ENCODE results near the gene FEM1C.

FEM1C gene

DNA sequence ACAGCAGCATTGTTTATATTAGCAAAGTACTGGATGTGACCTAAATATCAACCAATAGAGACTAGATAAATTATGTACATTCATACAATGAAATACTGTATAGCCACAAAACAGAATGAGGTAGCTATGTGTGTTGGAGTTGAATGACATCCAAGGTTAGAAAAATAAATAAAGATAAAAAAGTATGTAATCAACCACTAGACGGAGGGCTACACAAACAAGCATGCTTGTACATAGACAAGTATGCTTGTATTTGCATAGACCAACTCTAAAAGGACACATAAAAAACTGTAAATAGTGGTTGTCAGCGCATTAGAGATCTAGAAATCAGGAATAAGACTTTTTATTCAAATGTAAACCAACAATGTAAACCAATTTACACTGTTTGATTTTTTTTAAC, 3.0 kb downstream of the FEM1C start (continued):
- TF ChIP-seq, protein P1, sequence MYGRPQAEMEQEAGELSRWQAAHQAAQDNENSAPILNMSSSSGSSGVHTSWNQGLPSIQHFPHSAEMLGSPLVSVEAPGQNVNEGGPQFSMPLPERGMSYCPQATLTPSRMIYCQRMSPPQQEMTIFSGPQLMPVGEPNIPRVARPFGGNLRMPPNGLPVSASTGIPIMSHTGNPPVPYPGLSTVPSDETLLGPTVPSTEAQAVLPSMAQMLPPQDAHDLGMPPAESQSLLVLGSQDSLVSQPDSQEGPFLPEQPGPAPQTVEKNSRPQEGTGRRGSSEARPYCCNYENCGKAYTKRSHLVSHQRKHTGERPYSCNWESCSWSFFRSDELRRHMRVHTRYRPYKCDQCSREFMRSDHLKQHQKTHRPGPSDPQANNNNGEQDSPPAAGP (tag by site-specific recombination; IDR thresholded peaks at IDR 0.05): no peak
- TF ChIP-seq ZNF658 (tag by site-specific recombination; IDR thresholded peaks at IDR 0.05) (no peak), ZNF654 (tag by site-specific recombination; IDR thresholded peaks at IDR 0.05; ENCODE audit: low read depth) (no peak), ZNF624 (tag by site-specific recombination; IDR thresholded peaks at IDR 0.05) (no peak), TCF7L2 (IDR thresholded peaks at IDR 0.05; ENCODE audit: borderline replicate concordance, low read depth, low read length) (no peak), ZNF155 (tag by site-specific recombination; IDR thresholded peaks at IDR 0.05) (no peak), BCL11A (tag by site-specific recombination; IDR thresholded peaks at IDR 0.05; ENCODE audit: low read depth) (no peak), HOXC10 (CRISPR knock-in tag; IDR thresholded peaks at IDR 0.05) (no peak), FEZF1 (tag by site-specific recombination; IDR thresholded peaks at IDR 0.05) (peak; percentile 58), ZNF223 (tag by site-specific recombination; IDR thresholded peaks at IDR 0.05) (no peak)
- TF ChIP-seq, protein P2, sequence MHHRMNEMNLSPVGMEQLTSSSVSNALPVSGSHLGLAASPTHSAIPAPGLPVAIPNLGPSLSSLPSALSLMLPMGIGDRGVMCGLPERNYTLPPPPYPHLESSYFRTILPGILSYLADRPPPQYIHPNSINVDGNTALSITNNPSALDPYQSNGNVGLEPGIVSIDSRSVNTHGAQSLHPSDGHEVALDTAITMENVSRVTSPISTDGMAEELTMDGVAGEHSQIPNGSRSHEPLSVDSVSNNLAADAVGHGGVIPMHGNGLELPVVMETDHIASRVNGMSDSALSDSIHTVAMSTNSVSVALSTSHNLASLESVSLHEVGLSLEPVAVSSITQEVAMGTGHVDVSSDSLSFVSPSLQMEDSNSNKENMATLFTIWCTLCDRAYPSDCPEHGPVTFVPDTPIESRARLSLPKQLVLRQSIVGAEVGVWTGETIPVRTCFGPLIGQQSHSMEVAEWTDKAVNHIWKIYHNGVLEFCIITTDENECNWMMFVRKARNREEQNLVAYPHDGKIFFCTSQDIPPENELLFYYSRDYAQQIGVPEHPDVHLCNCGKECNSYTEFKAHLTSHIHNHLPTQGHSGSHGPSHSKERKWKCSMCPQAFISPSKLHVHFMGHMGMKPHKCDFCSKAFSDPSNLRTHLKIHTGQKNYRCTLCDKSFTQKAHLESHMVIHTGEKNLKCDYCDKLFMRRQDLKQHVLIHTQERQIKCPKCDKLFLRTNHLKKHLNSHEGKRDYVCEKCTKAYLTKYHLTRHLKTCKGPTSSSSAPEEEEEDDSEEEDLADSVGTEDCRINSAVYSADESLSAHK (tag by site-specific recombination; IDR thresholded peaks at IDR 0.05): no peak
- TF ChIP-seq, protein P3, sequence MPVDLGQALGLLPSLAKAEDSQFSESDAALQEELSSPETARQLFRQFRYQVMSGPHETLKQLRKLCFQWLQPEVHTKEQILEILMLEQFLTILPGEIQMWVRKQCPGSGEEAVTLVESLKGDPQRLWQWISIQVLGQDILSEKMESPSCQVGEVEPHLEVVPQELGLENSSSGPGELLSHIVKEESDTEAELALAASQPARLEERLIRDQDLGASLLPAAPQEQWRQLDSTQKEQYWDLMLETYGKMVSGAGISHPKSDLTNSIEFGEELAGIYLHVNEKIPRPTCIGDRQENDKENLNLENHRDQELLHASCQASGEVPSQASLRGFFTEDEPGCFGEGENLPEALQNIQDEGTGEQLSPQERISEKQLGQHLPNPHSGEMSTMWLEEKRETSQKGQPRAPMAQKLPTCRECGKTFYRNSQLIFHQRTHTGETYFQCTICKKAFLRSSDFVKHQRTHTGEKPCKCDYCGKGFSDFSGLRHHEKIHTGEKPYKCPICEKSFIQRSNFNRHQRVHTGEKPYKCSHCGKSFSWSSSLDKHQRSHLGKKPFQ (tag by site-specific recombination; IDR thresholded peaks at IDR 0.05): no peak

DNA sequence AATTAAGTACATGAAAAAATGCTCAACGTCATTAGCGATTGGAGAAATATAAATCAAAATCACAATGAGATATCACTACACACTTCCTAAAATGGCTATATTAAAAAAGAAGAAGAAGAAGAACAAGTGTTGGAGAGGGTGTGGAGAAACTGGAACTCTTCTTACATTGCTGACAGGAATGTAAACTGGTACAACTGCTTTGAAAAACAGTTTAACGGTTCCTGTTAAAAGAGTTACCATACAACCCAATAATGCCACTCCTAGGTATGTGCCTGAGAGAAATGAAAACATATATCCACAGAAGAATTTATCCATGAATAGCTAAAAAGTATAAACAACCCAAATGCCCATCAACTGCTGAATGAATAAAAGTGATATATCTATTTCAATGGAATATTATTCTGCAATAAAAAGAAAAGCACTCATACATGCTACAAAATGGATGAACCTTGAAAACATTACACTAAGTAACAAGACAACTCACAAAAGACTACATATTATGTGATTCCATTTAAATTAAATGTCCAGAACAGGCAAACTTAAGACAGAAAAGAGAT, 9.0 kb downstream of the FEM1C start:
- POLR2A ChIA-PET: no interaction called here
- H3K4me3 ChIP-seq (ENCODE audit: low read depth, low read length): no peak overlapping the region

More for the DNA sequence above, 9.0 kb downstream of the FEM1C start:
- Histone ChIP-seq H3K9me3 (ENCODE audit: control insufficient read depth, insufficient read depth, low read depth, low read length) (no peaks in the 10 kb centered on the region), H3K4me1 (ENCODE audit: control insufficient read depth, insufficient read depth, low read length) (peaks cover 6% of the 10 kb centered on the region), H3K36me3 (ENCODE audit: control insufficient read depth in 2 of 2, insufficient read depth in 1 of 2, low read length in 2 of 2) (peaks cover 9 to 47% of the 10 kb centered on the region in 2 experiments; a peak in 2 of 3 replicates), H3K27ac (ENCODE audit: extremely low read depth, low read depth, low read length) (no peak overlapping the region)
- TF ChIP-seq ZNF10 (tag by site-specific recombination; IDR thresholded peaks at IDR 0.05) (peak; percentile 50; the same call in 1 of the 2 replicates), ZNF558 (tag by site-specific recombination; IDR thresholded peaks at IDR 0.05) (no peak), FEZF1 (tag by site-specific recombination; IDR thresholded peaks at IDR 0.05) (no peak), ZNF112 (tag by site-specific recombination; IDR thresholded peaks at IDR 0.05) (no peak), ZNF202 (tag by site-specific recombination; IDR thresholded peaks at IDR 0.05; ENCODE audit: borderline replicate concordance) (no peak), ZNF175 (tag by site-specific recombination; IDR thresholded peaks at IDR 0.05) (no peak), ZNF747 (tag by site-specific recombination; IDR thresholded peaks at IDR 0.05) (no peak), SETDB1 (IDR thresholded peaks at IDR 0.05; ENCODE audit: insufficient read length, low read length) (peak; percentile 57), ZNF544 (tag by site-specific recombination; IDR thresholded peaks at IDR 0.05) (no peak), ZNF184 (tag by site-specific recombination; IDR thresholded peaks at IDR 0.05) (0 out of 2 replicates have a peak, but pooled peaks have one; percentile 39), YY2 (tag by site-specific recombination; IDR thresholded peaks at IDR 0.05) (no peak), ZNF146 (tag by site-specific recombination; IDR thresholded peaks at IDR 0.05) (peak; percentile 65), ZNF585B (tag by site-specific recombination; IDR thresholded peaks at IDR 0.05) (no peak)
- TF ChIP-seq, protein P4, sequence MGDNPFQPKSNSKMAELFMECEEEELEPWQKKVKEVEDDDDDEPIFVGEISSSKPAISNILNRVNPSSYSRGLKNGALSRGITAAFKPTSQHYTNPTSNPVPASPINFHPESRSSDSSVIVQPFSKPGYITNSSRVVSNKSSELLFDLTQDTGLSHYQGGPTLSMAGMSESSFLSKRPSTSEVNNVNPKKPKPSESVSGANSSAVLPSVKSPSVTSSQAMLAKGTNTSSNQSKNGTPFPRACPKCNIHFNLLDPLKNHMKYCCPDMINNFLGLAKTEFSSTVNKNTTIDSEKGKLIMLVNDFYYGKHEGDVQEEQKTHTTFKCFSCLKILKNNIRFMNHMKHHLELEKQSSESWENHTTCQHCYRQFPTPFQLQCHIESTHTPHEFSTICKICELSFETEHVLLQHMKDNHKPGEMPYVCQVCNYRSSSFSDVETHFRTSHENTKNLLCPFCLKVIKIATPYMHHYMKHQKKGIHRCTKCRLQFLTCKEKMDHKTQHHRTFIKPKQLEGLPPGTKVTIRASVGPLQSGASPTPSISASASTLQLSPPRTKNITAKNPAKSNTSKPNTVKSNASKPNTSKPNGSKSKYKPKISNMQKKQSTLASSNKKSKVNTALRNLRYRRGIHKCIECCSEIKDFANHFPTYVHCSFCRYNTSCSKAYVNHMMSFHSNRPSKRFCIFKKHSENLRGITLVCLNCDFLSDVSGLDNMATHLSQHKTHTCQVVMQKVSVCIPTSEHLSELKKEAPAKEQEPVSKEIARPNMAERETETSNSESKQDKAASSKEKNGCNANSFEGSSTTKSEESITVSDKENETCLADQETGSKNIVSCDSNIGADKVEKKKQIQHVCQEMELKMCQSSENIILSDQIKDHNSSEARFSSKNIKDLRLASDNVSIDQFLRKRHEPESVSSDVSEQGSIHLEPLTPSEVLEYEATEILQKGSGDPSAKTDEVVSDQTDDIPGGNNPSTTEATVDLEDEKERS (tag by site-specific recombination; IDR thresholded peaks at IDR 0.05): no peak
- TF ChIP-seq, protein P1 (tag by site-specific recombination; IDR thresholded peaks at IDR 0.05): no peak
- TF ChIP-seq, protein P5, sequence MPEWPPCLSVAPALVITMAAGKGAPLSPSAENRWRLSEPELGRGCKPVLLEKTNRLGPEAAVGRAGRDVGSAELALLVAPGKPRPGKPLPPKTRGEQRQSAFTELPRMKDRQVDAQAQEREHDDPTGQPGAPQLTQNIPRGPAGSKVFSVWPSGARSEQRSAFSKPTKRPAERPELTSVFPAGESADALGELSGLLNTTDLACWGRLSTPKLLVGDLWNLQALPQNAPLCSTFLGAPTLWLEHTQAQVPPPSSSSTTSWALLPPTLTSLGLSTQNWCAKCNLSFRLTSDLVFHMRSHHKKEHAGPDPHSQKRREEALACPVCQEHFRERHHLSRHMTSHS (tag by site-specific recombination; IDR thresholded peaks at IDR 0.05): no peak
- TF ChIP-seq, protein P6, sequence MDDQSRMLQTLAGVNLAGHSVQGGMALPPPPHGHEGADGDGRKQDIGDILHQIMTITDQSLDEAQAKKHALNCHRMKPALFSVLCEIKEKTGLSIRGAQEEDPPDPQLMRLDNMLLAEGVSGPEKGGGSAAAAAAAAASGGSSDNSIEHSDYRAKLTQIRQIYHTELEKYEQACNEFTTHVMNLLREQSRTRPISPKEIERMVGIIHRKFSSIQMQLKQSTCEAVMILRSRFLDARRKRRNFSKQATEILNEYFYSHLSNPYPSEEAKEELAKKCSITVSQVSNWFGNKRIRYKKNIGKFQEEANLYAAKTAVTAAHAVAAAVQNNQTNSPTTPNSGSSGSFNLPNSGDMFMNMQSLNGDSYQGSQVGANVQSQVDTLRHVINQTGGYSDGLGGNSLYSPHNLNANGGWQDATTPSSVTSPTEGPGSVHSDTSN (CRISPR knock-in tag; IDR thresholded peaks at IDR 0.05): no peak
- CTCF ChIA-PET: no interaction called here
